GM19035 (cell line): ENCODE measurements around the gene RAP1GAP.
"Not testable (repeated sequence)": the region's sequence is repeated elsewhere in the genome, so short reads cannot be mapped to it uniquely, and the experiment has no call there.

Experiments used
- ATAC-seq: cut with Tn5 transposase; IDR thresholded peaks from one replicate; pipeline ENCODE4 v1.9.1; 2021; ENCODE audit not compliant: unreplicated experiment

Gene RAP1GAP

DNA sequence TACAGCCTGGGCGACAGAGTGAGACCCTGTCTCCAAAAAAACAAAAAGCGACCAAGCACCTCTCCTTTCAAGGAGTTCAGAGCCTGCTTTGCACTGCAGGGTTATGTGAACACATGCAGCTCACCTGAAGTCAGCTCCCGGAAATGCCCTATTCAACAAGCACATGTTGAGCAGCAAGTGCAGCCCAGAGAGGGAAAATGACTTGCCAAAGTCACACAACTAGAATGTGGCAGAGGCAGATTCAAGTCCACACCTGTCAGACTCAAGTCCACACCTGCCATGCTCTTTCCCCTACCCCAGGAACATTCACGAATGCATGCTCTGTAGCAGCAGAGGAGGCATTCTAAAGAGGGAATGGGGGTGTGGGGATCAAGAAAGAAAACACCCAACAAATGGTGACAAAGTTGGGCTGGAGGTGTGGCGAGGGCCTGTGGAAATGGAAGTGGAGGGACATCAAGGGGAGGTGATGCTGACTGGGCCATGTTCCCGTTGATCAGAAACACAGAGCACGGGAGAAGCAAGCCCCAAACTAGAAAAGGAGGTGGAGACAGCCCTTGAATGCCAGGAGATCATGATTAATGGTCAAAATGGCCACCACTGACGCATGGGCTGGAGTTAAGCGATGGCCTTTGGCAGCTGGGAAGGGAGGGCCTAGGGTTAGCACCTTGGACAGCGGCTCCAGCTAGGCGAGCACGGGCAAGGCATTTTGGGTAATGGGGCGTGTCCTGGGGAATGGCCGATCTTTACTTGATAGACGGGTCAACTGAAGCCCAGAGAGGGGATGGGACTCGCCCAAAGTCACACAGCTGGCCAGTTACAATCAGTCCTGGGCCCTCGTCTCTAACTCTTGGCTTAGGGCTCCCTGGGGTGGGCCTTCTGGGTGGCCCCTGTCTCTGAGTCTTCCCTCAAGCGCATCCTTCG, 21.5 kb downstream of the RAP1GAP start:
- ATAC-seq, result no peak

DNA sequence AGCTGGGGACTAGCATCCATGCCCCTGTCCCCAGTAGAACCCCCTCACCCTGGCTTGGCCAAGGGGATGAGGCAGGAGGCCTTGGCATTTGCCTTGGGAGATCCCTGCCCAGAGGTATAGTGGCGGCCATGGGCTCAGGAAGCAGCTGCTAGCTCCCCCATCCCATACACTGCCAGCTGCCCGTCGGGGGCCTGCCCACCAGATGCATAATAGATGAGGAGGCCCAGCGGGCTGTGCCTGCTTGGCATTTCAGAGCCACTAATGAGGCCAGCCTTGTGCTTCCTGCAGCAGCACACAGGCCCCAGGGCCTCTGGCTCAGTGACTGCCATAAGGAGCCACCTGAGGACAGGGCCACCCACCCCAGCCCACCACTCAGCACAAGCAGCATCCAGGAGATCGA, 23.6 kb downstream of the RAP1GAP start:
- no peak for ATAC-seq

DNA sequence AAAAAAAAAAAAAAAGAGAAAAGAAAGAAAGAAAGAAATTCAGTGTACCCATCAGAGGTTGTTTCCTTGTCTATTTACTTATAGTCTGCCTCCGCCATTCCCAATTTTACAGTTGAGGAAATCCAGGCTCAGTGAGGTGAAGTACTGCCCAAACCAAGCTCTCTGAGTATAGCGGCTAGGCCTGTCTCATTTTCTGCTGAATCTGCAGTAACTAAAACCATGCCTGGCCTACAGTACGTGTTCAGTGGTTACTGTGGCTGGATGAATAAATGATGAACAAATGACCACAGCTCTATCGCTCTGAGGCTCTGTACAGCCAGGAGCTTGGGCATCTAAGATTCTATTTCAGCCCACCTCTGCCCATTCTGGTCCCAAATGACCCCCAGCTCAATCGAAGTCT, 24.3 kb downstream of the RAP1GAP start:
- no peak for ATAC-seq

DNA sequence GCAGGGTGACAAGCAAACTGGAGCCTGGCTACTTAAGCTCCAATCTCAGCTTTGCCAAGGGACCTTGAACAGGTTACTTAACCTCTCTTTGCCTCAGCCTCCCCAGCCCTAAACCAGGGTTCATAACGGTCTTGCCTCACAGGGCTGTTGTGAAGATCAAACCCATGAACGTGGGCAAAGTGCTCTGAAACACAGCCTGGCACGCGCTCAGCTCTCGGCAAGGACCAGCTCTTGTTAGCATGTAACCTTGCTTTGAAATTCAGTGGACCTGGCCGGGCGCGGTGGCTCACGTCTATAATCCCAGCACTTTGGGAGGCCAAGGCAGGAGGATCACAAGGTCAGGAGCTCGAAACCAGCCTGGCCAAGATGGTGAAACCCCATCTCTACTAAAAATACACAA, 24.8 kb downstream of the RAP1GAP start:
- ATAC-seq, result no peak

DNA sequence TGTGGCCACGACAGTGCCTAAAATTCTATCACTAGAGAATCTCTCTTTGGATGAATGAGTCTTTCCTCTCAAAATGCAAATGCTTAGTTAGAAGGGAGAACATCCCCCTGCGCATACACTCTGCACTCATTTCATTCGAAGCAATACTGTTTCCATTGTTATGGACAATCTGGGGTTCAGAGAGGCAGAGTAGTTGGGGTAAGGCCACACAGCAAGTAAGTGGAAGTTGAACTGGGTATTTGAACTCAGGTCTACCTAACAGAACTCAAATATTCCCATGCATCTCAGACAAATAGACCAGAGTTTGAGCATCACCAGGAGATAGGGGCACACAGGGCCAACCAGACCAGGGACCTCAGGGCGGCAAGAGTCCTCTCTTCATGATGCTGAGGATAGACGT, 25.5 kb downstream of the RAP1GAP start:
- ATAC-seq, result no peak

DNA sequence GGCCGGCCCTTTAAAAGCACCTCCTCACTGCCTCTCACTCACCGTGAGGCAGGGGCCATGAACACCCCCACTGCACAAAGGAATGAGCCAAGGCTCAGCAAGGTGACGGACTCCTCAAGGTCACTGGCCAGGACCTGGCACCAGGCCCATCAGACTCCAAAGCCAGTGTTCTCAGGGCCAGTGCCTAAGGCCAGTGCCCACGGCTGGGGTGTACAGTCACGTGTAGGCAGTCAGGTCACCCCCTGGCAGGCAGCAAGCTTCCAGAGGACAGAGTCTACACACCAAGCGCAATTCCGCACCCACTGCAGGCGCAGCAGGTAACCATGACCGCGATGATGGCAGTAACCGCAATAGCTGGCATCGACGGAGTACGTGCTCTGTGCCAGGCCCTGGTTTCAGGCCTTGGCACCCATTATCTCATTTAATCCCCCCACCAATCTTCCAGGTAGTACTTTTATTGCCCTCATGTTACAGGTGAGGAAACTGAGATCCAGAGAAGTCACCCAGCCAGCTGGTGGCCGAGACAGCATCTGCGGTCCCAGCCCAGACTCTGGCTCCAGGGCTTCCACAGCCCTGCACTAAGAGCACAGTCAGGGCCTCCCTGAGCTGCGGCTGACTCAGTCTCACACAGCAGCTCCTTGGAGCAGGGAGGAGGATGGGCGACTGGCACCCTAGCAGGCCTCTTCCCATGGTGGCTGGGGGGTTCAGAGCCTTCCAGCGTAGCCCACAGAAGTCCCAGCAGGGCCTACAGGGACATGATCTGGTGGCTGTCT, 27.0 kb downstream of the RAP1GAP start:
- no peak for ATAC-seq

DNA sequence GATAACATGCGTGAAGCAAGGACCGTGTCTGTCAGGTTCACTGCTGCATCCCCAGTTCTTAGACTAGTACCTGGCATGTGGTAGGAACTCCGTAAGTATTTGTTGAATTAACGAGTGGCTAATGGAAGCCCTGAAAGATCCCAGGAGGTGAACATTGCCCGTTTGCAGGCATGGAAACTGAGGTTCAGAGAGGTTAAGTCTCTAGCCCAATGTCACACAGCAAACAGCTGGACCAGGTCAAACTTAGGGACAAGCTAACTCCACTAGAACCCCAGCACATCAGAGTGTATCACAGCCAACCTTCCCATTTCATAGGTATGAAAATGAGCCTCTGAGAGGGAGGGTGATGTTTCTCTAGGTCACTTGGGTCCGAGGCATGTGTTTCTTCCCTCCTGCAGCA, 27.6 kb downstream of the RAP1GAP start:
- no peak for ATAC-seq

DNA sequence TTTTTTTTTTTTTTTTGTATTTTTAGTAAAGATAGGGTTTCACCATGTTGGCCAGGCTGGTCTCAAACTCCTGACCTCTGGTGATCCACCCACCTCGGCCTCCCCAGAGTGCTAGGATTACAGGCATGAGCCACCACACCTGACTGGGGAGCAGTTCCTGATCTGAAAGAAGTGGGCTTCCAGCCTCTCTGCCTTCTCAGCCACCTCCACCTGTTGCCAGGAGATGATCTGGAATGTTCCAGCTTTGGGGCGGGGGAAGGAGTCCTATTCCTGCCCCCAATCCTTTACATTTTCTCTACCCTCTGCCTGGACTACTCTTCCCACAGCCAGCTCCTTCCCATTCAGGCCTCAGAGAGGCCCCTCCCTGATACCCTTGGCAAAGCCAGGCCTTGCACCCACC, 28.1 kb downstream of the RAP1GAP start:
- no peak for ATAC-seq

DNA sequence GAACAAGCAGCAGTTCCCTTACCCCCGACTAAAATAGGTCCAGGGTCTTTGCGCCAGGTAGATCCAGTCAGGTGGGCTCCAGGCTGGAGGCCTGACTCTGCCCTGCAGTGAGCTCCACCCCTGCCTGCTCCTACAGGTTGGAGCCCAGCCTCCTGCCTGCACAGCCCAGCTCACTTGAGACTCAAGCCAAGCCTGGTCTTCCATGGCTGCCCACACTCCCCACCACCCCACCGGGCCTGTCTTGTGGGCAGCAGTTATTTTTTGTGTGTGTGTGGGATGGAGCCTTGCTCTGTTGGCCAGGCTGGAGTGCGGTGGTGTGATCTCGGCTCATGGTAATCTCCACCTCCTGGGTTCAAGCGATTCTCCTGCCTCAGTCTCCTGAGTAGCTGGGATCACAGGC, 28.5 kb downstream of the RAP1GAP start:
- ATAC-seq, result no peak

DNA sequence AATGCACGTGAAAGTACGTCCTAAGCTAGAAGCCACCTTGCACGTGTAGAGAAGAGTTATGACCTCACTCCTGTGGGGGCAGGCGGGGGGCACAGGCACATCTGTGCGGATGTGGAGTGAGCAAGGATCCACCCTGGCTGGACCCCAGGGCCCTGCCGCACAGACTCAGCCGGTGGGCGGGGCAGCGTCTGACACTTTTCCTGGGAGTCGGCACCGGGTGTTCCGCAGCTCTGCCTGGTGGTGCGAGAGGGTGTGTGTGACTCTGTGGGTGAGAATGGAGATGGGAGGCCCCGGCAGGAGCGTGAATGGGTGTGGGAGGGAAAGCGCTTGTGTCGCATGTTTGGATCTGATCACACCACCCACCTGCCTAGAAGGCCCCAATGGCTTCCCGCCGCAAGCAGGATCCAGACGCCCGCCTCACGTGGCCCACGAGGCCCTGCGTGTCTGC, 29.5 kb downstream of the RAP1GAP start:
- no peak for ATAC-seq

DNA sequence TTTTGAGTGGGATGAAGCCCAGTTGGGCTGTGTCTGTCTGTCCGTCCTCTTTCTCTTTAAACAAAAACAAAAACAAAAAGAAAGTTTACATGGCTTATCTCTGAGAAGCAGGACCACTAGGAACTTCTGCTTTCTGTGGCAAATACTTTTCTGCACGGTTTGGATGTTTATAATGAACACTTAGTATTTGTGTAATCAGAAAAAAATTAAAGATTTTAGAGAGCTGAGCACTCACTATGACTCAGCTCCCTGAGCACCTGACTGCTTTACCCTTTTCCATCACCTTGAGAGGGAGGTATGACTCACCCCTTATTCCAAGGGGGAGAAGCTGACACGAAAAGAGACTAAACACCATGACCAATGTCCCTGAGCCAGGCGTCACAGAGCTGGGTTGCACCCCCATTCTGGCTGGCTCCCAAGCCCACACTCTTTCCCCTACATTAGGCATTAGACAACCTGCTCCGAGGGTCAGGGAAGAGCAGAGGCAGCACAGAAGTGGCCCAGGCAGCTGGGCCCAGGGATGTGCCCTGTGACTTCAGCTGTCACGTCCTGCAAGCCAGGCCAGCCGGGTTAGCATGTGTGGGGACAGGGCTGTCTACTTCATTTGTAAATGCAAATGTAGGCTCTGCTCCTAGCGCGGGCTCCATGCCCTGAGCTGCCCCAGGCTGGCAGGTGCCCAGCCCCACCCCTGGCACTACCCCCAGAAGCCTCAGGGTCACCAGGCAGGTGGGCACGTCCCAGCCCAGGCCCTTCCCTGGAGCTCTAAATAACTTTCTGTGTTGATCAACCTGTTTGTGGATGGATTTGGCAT, 30.4 kb downstream of the RAP1GAP start:
- no peak for ATAC-seq

DNA sequence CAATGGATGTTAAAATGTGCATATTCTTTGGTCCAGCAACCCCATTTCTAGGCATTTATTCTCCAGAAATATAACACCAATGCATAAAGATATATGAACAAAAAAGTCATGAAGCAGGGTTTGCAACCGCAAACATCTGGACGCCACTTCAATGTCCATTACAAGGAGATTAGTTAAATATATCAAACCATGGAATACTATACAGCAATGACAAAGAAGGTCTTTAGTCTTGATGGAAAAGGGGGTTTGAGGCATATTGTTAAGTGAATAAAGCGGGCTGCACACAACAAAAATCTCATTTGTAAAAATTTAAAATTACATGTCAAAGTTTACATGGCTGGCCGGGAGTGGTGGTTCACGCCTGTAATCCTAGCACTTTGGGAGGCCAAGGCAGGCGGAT, 31.6 kb downstream of the RAP1GAP start:
- ATAC-seq, result no peak

DNA sequence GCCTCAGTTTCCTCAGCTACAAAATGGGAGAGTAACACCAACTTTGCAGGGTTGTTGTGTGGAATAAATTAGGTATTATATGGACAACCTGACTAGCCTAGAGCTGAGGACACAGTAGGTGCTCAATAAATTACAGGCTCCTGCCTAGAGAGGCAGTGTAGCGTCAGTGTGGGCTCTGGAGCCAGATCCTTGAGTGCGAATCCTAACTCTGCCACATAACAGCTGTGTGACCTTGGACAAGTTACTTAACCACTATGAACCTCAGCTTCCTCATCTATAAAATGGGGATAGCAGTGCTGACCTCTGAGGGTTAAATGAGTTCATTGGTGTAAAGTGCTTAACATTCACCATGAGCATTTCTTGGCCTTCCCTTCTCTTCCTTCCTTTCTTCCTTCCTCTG, 33.1 kb downstream of the RAP1GAP start:
- ATAC-seq, result no peak

DNA sequence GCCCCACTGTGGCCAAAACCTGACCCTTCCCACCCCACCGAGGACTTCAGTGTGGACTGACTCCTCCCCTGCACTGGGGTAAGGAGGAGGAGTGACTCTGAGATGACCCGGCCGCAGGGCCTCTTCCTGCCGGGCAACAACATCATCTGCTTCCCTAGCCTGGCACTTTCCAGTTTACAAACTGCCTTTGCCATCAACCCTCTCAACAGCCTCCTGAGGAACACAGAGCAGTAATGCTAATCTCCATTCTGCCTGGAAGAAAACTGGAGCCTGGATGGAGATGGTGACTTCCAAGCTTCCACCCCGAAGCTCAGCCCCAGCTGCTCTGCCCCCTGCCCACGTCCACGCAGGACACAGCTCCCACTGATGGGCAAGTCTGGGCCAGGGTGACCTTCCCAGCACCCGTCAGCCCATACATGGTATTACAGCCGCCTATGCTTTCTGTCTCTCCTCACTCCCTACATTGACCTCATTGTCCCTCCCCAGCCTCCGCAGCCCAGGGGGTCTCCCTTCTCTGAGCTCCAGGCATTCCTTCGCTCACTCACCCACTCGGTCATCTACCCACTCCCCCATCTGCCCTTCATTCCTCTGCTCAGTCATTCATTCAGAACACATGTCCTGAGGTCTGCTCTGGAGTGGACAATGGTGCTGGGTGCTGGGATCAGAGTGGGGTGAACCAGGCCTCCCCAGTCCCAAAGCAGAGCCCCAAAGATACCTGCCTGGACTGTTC, 34.2 kb downstream of the RAP1GAP start:
- ATAC-seq, result no peak

DNA sequence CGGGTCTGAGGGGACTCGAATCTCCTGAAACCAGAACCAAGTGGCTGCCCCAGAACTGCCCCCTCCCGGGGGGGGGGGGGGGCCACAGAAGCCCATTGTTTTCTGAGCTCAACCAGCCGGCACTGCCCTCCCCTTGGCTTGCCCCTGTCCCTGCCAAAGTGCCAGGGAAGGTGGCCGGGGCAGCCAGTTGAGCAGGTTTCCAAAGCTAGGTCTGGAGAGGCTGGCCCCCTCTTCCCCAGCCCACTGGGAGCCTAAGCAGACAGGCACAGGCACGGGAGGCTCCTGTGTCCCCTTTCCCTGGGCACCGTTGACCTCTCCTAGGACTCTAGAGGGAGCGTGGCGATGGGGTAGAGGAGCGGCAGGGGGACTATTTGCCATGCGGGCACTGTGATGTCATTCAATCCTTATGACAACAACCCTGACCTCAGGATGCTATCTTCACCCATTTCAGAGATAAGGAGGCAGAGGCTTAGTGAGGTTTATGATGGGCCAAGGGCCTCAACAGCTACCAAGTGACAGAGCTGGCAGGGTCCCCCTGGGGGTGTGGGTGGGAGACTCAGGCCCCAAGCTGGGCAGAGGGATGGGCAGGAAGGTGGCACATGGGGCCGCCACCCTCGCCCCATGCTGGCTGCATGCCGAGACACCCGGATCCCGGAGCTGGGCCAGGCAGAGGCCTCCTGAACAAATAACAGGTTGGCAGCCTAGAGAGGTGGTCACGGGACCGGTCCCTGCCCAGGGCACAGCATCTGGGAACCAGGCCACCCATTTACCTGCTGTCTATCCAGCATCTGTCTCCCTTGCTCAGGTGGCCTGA, 35.0 kb downstream of the RAP1GAP start:
- ATAC-seq, result no peak

DNA sequence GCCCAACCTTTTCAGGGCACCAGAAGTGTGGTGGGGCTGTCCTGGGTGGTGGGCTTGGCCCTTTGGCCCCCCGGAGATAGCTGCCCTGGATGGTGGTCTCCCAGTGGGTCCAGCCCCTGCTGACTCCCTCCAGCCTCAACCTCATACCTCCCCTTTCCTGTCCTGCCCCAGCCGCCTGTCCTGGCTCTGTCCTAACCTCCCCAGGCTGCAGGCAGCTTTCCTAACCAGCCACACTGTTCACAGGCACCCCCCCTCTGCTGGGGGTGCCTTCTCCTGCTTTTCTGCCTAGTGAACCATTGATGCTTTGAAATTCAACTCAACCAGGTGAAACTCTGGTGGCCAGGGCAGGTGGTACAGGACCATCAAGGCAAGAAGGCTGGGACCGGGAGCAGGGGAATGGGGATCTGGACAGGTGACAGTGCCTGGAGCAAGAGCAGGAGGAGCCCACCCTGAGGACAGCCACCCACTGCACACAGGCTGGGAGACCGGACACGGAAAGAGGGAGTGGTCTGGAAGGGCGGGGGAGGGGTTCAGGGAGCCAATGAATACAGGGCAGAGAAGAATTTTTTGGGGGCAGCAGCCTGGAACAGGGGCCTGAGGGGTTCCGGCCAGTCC, 35.9 kb downstream of the RAP1GAP start:
- ATAC-seq, result no peak

DNA sequence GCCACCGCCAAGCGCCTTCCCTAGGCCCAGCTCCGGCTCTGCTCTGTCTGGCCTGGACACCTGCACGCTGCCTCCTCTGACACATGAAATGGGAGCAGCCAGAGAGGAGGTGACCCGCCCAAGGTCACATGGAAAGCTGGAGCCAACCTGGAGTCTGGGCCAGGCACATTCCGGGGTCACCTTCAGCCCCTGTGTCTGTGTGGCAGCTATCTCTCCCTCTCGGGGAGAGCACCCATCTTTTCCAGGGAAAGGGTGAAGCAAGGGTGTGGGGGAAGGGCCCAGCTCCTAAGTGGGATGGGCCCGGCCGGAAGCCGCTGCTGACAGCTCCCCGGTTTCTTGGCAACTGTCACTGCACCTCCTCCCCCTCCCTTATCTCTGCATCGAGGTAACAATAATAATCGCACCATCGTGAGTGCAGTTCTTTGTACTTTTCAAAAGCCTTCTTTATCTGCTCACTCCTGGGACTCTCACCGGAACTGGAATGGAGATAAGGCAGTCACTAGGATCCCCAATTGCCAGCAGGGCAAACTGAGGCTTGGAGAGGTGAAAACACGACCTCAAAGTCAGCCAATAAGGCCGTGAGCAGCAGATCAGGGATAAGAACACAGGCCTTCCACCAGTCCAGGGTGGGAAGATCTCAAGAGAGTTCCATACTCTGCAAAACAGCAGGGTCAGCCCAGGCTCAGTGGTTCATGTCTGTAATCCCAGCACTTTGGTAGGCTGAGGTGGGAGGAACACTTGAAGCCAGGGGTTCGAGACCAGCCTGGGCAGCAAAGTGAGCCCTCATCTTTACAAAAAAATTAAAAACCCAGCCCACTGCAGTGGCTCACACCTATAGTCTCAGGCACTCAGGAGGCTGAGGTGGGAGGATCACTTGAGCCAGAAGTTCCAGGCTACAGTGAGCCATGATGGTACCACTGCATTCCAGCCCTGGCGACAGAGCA, 36.9 kb downstream of the RAP1GAP start:
- no peak for ATAC-seq

DNA sequence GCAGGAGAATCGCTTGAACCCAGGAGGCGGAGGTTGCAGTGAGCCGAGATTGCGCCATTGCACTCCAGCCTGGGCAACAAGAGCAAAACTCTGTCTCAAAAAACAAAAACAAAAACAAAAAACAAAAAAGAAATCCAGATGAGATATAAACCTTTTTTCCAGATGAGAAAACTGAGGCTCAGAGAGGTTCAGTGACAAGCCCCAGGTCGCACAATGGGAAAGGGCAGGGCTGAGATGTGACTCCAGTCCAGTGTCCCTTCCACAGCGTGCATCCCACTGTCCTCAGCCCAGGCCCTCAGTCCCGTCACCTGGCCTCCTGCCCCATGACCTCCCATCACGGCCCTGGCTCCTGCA, 37.6 kb downstream of the RAP1GAP start:
- ATAC-seq, result not testable (repeated sequence)
